H1 (cell line): ENCODE results near the gene PAGE1.

Experiments
- POLR2A ChIP-seq, 2 experiments: IDR thresholded peaks; 1 replicate in 1 of 2; 2 replicates in 1 of 2; pipeline ENCODE4 v1.6.1; 2011; ENCODE audit warnings: low read depth in 2 of 2, low read length in 2 of 2, mild to moderate bottlenecking in 2 of 2; ENCODE audit errors: control extremely low read depth in 1 of 2
- POLR2AphosphoS5 ChIP-seq: IDR thresholded peaks from 2 replicates; pipeline ENCODE4 v1.6.1; 2011; ENCODE audit warnings: low read depth, low read length
- SP1 ChIP-seq: IDR thresholded peaks from 2 replicates; pipeline ENCODE4 v1.6.1; 2011; ENCODE audit warnings: low read depth, low read length
- TAF1 ChIP-seq: IDR thresholded peaks from 2 replicates; pipeline ENCODE4 v1.6.1; 2011; ENCODE audit warnings: mild to moderate bottlenecking, low read depth, low read length
- TF ChIP-seq, protein P1 (sequence below), 3 experiments: IDR thresholded peaks; 1 replicate in 2 of 3; 2 replicates in 1 of 3; pipeline versions ENCODE4 v1.5.1 to v1.6.1; 2011; ENCODE audit warnings: low read length in 3 of 3, mild to moderate bottlenecking in 3 of 3, inconsistent platforms in 2 of 3, low read depth in 1 of 3, moderate library complexity in 1 of 3; ENCODE audit not compliant: insufficient read depth in 1 of 3; ENCODE audit errors: control extremely low read depth in 1 of 3
- TF ChIP-seq, protein P2 (sequence below): IDR thresholded peaks from 2 replicates; pipeline ENCODE4 v1.6.1; 2011; ENCODE audit warnings: low read length, improper control_type of control experiment

DNA sequence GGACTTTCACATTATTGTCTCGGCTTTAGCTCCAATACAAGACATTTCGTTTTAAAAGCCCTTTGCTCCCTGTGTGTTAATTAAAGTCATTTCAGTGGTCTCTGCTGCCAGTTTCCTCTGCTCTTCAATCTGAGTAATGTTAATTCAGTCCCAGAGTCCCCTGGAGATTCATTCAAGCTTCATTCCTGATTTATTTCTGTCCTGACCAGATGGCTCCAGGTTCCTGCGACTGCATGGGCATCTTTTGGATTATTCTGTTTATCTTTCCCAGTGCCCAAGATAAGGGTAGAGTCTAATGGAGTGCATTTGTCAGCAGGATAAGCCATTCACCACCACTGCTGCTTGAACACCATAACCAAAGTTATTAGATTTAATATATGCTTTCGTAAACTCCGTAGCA lies 6.1 kb upstream of the PAGE1 start:
- TF ChIP-seq, protein P1, sequence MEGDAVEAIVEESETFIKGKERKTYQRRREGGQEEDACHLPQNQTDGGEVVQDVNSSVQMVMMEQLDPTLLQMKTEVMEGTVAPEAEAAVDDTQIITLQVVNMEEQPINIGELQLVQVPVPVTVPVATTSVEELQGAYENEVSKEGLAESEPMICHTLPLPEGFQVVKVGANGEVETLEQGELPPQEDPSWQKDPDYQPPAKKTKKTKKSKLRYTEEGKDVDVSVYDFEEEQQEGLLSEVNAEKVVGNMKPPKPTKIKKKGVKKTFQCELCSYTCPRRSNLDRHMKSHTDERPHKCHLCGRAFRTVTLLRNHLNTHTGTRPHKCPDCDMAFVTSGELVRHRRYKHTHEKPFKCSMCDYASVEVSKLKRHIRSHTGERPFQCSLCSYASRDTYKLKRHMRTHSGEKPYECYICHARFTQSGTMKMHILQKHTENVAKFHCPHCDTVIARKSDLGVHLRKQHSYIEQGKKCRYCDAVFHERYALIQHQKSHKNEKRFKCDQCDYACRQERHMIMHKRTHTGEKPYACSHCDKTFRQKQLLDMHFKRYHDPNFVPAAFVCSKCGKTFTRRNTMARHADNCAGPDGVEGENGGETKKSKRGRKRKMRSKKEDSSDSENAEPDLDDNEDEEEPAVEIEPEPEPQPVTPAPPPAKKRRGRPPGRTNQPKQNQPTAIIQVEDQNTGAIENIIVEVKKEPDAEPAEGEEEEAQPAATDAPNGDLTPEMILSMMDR (IDR thresholded peaks at IDR 0.05; ENCODE audit: control extremely low read depth in 1 of 3, insufficient read depth in 1 of 3, low read depth in 1 of 3, low read length in 3 of 3): no peak
- TF ChIP-seq POLR2A (IDR thresholded peaks at IDR 0.05; ENCODE audit: control extremely low read depth in 1 of 2, low read depth in 2 of 2, low read length in 2 of 2) (no peak), TAF1 (no peak), POLR2AphosphoS5 (no peak), SP1 (no peak)
- TF ChIP-seq, protein P2, sequence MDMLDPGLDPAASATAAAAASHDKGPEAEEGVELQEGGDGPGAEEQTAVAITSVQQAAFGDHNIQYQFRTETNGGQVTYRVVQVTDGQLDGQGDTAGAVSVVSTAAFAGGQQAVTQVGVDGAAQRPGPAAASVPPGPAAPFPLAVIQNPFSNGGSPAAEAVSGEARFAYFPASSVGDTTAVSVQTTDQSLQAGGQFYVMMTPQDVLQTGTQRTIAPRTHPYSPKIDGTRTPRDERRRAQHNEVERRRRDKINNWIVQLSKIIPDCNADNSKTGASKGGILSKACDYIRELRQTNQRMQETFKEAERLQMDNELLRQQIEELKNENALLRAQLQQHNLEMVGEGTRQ: no peak
